BJ (cell line): ENCODE results near the gene ZNF621. TPM values are rescaled to one million over a fixed set of nuclear protein-coding genes. Genes with fewer than 3 reads are reported as not detected.

Experiments
- CTCF ChIA-PET: fragments of 350-600 bp; formaldehyde crosslinking; extraction: SDS; loops from one replicate; lab custom pipeline; 2021; ENCODE audit warnings: antibody characterized with exemption, inconsistent platforms; lab: Yijun Ruan, JAX
- POLR2A ChIA-PET: fragments of 300-600 bp; sonication (Branson Sonifier 250); formaldehyde crosslinking; extraction: SDS; loops from one replicate; lab custom pipeline; 2021; ENCODE audit warnings: antibody characterized with exemption; lab: Charles Lee
- DNase-seq: peaks from one replicate; pipeline ENCODE4 v3.0.0-alpha.2; 2011; ENCODE audit warnings: low read depth
- H3K27me3 ChIP-seq: 2 replicates; pipeline ENCODE4 v1.6.0; 2011; ENCODE audit warnings: low read length; ENCODE audit not compliant: control insufficient read depth, insufficient read depth
- H3K36me3 ChIP-seq: 2 replicates; pipeline ENCODE4 v1.5.1; 2011; ENCODE audit warnings: low read length; ENCODE audit not compliant: control insufficient read depth, insufficient read depth
- H3K4me3 ChIP-seq: 2 replicates; pipeline ENCODE4 v1.5.1; 2011; ENCODE audit warnings: low read depth, mild to moderate bottlenecking, control low read depth, low read length
- polyA plus RNA-seq: library from polyadenylated mRNA; depleted of rRNA; stranded (reverse); fragments of >200 nt; gene quantifications from 2 replicates; pipeline ENCODE4 v1.2.3, GENCODE V29; 2011
- TF ChIP-seq, protein P1 (sequence below): IDR thresholded peaks from 2 replicates; pipeline ENCODE4 v1.5.1; 2011; ENCODE audit warnings: low read depth, mild to moderate bottlenecking, control low read depth, inconsistent platforms, low read length, moderate library complexity; ENCODE audit not compliant: insufficient read depth

Gene ZNF621
- polyA plus RNA-seq, 1 experiment = 13.2 TPM

DNA sequence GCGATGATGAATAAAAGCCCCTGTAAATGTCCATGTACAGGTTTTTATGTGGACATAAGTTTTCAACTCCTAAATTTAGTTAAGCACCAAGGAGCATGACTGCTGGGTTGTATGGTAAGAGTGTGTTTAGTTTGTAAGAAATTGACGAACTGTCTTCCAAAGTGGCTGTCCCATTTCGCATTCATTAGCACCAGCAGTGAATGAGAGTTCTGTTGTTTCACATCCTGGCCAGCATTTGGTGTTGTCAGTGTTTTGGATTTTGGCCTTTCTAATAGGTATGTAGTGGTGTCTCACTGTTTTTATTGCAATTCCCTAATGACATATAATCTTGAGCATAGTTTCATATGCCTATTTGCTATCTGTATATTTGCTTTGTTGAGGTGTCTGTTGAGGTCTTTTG, 3.7 kb downstream of the ZNF621 start:
- TF ChIP-seq, protein P1, sequence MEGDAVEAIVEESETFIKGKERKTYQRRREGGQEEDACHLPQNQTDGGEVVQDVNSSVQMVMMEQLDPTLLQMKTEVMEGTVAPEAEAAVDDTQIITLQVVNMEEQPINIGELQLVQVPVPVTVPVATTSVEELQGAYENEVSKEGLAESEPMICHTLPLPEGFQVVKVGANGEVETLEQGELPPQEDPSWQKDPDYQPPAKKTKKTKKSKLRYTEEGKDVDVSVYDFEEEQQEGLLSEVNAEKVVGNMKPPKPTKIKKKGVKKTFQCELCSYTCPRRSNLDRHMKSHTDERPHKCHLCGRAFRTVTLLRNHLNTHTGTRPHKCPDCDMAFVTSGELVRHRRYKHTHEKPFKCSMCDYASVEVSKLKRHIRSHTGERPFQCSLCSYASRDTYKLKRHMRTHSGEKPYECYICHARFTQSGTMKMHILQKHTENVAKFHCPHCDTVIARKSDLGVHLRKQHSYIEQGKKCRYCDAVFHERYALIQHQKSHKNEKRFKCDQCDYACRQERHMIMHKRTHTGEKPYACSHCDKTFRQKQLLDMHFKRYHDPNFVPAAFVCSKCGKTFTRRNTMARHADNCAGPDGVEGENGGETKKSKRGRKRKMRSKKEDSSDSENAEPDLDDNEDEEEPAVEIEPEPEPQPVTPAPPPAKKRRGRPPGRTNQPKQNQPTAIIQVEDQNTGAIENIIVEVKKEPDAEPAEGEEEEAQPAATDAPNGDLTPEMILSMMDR = no peak
- Histone ChIP-seq H3K4me3 (no peak overlapping the region), H3K27me3 (no peaks in the 10 kb centered on the region), H3K36me3 (peaks cover 20% of the 10 kb centered on the region)
- ChIA-PET POLR2A (no interaction called here), CTCF (no interaction called here)
- no peak for DNase-seq

DNA sequence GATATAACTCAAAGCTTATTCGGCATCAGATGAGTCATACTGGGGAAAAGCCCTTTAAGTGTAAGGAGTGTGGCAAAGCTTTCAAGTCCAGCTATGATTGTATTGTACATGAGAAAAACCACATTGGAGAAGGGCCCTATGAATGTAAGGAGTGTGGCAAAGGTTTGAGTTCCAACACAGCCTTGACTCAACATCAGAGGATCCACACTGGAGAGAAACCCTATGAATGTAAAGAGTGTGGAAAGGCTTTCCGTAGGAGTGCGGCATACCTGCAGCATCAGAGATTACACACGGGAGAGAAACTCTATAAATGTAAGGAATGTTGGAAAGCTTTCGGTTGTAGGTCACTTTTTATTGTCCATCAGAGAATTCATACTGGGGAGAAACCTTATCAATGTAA, 7.5 kb downstream of the ZNF621 start:
- TF ChIP-seq, protein P1 = no peak
- CTCF ChIA-PET = no interaction called here
- Histone ChIP-seq H3K4me3 (no peak overlapping the region), H3K27me3 (no peaks in the 10 kb centered on the region), H3K36me3 (peaks cover 20% of the 10 kb centered on the region)
- DNase-seq = no peak
- POLR2A ChIA-PET = no interaction called here

DNA sequence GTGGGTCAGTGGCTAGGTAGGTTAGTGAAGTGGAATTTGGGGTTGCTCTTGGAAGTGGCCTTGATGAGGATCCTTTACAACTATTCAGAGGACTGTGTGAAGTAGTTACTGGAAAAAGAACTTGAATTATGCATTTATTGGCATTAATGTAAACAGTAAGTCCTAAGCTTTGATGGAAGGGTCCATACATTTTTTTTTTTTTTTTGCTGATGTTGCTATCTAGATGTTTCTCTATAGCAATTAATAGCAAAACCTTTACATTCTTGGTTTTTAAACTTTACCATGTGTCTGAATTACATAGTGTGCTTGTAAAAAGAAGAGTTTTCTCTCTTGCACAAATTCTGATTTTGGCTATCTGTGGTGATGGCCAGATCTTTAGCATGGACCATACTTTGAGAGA, 9.5 kb downstream of the ZNF621 start:
- CTCF ChIA-PET = interaction anchor here (0.6 kb wide), 1 partner anchor 16 kb away, joined by 5 read pairs; no protein-coding TSS in a partner anchor
- TF ChIP-seq, protein P1 = no peak
- peaks cover 20% of the 10 kb centered on the region for H3K36me3 ChIP-seq
- no peaks in the 10 kb centered on the region for H3K27me3 ChIP-seq
- POLR2A ChIA-PET = no interaction called here
- H3K4me3 ChIP-seq = no peak overlapping the region
- DNase-seq = no peak

DNA sequence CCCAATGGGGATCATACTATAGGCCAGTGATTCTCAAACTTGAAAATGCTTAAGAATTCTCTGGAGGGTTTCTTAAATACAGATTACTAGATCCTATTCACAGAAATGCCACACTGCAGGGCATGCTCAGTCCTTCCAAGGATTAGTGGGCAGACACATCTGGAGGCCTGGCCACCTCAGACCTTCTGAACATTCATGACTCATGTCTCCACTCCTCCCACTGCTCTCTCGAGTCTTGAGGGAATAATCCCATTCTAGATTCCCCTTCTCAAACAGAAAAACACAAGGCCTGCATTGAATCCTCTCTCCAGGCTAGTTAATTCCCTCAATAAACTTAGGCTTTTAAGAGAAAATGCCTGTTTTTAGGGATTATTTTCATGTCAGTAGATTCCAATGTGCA, 22.1 kb downstream of the ZNF621 start:
- ChIA-PET CTCF (no interaction called here), POLR2A (no interaction called here)
- TF ChIP-seq, protein P1 = no peak
- DNase-seq = no peak
- no peak overlapping the region for H3K4me3 ChIP-seq
- no peaks in the 10 kb centered on the region for H3K36me3 ChIP-seq
- H3K27me3 ChIP-seq = no peaks in the 10 kb centered on the region

DNA sequence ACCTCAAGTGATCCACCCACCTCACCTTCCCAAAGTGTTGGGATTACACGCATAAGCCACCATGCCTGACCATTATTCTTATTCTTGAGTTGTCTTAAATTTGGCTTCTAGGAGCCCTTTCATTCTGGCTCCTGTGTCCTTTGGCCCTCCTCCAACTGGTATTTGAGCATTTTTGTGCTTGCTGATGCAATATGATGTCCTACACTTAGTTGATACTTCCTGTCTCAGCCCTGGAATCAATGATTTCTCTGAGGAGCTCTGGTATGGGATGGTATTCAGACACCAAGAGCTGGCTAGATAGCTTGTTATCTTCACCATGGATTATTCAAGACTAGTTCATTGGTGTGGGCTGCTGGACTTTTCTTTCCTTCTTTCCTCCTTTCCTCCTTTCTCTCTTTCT, 25.4 kb downstream of the ZNF621 start:
- H3K27me3 ChIP-seq = no peaks in the 10 kb centered on the region
- CTCF ChIA-PET = no interaction called here
- H3K4me3 ChIP-seq = no peak overlapping the region
- H3K36me3 ChIP-seq = no peaks in the 10 kb centered on the region
- no peak for DNase-seq
- POLR2A ChIA-PET = no interaction called here
- TF ChIP-seq, protein P1 = no peak
